ENCODE measurements around the gene MRPS24. TPM values are rescaled to one million over a fixed set of nuclear protein-coding genes. Genes with fewer than 3 reads are reported as not detected.
"Not testable (repeated sequence)": the region's sequence is repeated elsewhere in the genome, so short reads cannot be mapped to it uniquely, and the experiment has no call there.

Gene MRPS24
- polyA plus RNA-seq, 3 donors: 89.3 to 102 (median 95.9) TPM

GRCh38 chr7:43851805-43852204 lies 17.5 kb downstream of the MRPS24 start:
- no peak for DNase-seq

DNA sequence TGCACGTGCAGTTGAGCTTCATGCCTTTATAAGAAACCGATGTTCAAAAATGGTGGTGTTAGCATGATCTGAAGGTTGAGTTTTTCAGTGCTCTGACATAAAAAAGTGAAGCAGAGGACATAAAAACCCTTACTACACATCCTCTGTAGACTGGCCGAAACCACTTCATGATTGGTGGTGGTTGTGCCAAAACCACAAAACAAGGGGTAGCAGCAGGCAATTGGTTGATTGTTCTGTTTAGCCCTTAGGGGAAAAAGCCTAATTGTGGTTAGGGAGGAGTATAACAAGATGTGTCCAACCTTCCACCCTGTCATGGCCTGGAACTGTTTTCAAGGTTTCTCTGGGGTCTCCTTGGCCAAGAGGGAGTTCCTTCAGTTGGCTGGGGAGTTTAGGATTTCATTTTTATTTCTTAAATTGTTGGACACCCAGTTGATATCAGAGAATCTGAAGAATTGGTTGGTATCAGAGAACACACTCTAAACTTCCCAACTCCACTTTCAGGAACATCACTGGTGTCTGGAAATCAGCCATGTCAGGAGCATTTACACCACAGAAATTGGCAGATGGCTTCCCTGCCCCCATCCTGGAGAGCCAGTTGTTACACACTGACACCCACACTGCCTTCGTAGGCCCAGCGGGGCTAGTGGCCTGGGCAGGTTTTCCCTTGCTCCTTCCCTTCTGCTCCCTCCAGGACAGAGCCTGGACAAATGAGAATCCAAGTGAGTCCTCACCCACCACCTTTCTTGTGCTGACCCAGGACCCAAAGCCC lies 18.8 kb downstream of the MRPS24 start:
- DNase-seq: no peak

GRCh38 chr7:43849047-43849446 lies 20.3 kb downstream of the MRPS24 start:
- DNase-seq: no peak

- no peak for DNase-seq
Measured at GRCh38 chr7:43847496-43847895, 21.8 kb downstream of the MRPS24 start.

DNA sequence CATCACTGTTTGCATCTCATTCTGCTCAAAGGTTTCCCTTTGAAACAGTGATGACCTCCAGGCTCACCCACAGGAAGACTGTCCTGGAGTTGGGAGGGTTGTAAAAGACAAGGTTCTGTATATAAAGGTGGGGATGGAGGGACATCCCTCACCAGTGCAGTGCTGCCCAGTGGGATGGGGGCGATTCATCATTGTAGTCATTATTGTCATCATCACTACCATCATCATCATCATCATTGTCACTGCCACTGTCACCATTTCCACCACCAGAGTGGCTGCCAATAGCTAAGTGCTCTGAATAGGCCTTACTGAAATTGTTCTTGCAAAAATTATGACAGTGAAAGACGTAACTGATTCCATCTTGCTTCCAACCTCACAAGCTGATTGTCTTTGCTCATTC lies 24.7 kb downstream of the MRPS24 start:
- DNase-seq: no peak

DNA sequence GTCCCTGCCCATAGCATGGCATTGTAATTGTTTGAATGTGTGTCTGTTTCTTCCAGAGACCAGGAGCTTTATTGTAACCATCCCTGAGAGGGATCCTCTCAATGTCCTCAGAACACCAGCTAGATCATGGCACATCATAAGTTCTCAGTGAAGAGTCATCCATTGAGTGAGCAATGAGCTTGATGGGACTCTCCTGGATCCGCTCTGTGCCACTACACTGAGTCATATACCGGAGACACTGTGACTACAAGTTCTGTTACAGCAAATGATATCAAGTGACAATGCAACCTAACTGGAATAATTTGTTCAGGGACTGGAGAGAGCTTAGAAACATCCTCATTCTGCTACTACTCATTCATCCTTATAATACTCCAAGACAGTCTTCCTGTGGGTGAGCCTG lies 25.1 kb downstream of the MRPS24 start:
- no peak for DNase-seq

GRCh38 chr7:43843296-43843695 lies 26.0 kb downstream of the MRPS24 start:
- DNase-seq: no peak

GRCh38 chr7:43838201-43838658 lies 31.1 kb downstream of the MRPS24 start:
- DNase-seq: no peak

GRCh38 chr7:43834463-43835251 lies 34.7 kb downstream of the MRPS24 start:
- no peak for DNase-seq

- DNase-seq: not testable (repeated sequence)
Measured at GRCh38 chr7:43830917-43831316, 38.4 kb downstream of the MRPS24 start.

DNA sequence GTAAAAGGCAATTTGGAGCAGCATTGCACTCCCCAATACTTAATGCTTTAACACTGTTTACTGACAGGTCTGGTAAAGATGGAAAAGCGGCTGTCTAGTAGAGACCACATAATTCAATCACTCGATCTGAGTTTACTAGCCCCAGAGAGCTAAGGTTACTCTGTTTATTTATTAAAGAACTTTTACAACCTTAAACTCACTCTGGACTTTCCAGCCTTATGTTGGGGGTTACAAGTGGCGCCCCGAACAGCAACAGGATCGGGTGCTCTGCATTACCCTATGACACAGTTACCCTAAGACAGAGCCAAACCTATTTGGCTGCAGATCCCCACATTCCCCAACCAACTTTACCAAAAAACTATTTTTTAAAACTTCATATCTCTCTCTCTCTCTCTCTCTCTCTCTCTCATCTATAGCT lies 43.9 kb downstream of the MRPS24 start:
- DNase-seq: peak; percentile 27

DNA sequence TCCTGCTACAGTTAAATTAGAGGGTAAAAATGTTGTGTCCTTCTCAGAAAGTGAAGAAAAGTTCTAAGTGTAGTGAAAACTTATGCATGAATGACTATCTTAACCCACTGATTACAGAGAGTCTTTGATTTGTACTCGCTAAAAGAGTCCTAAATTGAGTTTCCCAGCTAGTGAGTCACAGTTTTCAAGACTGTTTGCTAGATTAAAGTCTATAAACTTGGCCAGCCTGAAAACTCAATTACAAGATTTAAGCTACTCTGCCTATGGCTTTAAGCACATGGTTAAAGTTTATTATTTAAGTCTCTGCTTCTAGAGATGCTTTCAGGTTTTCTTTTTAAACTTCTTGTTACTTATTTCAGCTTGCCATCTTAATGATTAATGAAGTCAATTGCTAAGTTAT lies 44.4 kb downstream of the MRPS24 start:
- DNase-seq: no peak

GRCh38 chr7:43824513-43824912 lies 44.8 kb downstream of the MRPS24 start:
- not testable (repeated sequence) for DNase-seq

GRCh38 chr7:43823941-43824340 lies 45.4 kb downstream of the MRPS24 start:
- no peak for DNase-seq

DNA sequence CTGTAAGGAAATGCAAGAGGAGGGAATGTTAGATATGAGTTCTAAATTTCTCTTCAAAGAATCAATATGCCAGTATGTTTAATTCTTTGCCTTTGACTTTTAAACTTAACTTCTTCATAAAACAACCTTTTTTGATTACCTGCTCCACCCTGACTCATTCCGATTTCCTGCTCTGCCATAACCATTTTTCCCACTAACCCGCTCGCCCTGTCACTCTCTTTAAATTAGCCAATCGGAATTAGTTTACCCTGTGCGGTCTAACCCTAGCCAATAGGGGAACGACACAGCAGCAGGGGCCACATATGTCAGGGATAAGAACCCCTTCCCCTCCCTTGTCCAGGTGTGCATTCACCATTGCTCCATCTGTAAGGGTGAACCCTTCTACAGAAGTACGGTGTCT lies 45.9 kb downstream of the MRPS24 start:
- not testable (repeated sequence) for DNase-seq

Other genes with a start within 250 kb of the MRPS24 start
- 10 to 100 TPM; 70.2 to 90.1 (median 83.0) TPM for gene COA1, start 140.0 kb downstream of the MRPS24 start, polyA plus RNA-seq (ENCODE audit: insufficient read length in 3 of 3)
- 10 to 100 TPM; 49.7 to 56.2 (median 50.6) TPM for gene BLVRA, start 110.8 kb downstream of the MRPS24 start, polyA plus RNA-seq (ENCODE audit: insufficient read length in 3 of 3)
- 10 to 100 TPM; 29.2 to 42.1 (median 36.3) TPM for gene URGCP, start 37.1 kb upstream of the MRPS24 start, polyA plus RNA-seq (ENCODE audit: insufficient read length in 3 of 3)
- gene UBE2D4, start 56.9 kb upstream of the MRPS24 start, polyA plus RNA-seq (ENCODE audit: insufficient read length in 3 of 3): 10 to 100 TPM; 19.5 to 22.0 (median 21.9) TPM
- gene SPDYE1, start 128.4 kb upstream of the MRPS24 start, polyA plus RNA-seq (ENCODE audit: insufficient read length in 3 of 3): 1 to 10 TPM in 2 of 3 donors, under 1 TPM in 1; 0.40 to 3.1 (median 1.8) TPM
- 10 to 100 TPM; 69.6 to 75.9 (median 75.1) TPM for gene DBNL, start 175.2 kb upstream of the MRPS24 start, polyA plus RNA-seq (ENCODE audit: insufficient read length in 3 of 3)
- gene PGAM2, start 196.1 kb upstream of the MRPS24 start, polyA plus RNA-seq (ENCODE audit: insufficient read length in 3 of 3): 1 to 10 TPM; 1.2 to 3.4 (median 2.2) TPM
- gene POLM, start 213.0 kb upstream of the MRPS24 start, polyA plus RNA-seq (ENCODE audit: insufficient read length in 3 of 3): 10 to 100 TPM; 20.2 to 43.5 (median 42.4) TPM
- 10 to 100 TPM; 65.2 to 81.4 (median 69.2) TPM for gene AEBP1, start 234.8 kb upstream of the MRPS24 start, polyA plus RNA-seq (ENCODE audit: insufficient read length in 3 of 3)